H9 (cell line): ENCODE data around the gene EPOP. TPM values are rescaled to one million over a fixed set of nuclear protein-coding genes. Genes with fewer than 3 reads are reported as not detected.

ENCODE experiments used
- DNase-seq: peaks from one replicate; pipeline ENCODE4 v3.0.0-alpha.2; 2017
- H2AFZ ChIP-seq: one replicate; pipeline ENCODE4 v1.6.1; 2013; ENCODE audit warnings: mild to moderate bottlenecking, low read length, control low read depth, moderate library complexity
- H2AK5ac ChIP-seq: 2 replicates; pipeline ENCODE4 v1.6.1; 2013; ENCODE audit warnings: low read length, control low read depth, mixed read lengths; ENCODE audit not compliant: insufficient read length
- H2BK120ac ChIP-seq: one replicate; pipeline ENCODE4 v1.6.1; 2013; ENCODE audit warnings: low read depth, mild to moderate bottlenecking, low read length, control low read depth, inconsistent platforms; ENCODE audit not compliant: poor library complexity, severe bottlenecking
- H2BK12ac ChIP-seq: 2 replicates; pipeline ENCODE4 v1.6.1; 2013; ENCODE audit warnings: low read length, control low read depth, mixed read lengths, low read depth; ENCODE audit not compliant: insufficient read length
- H2BK15ac ChIP-seq: 2 replicates; pipeline ENCODE4 v1.6.1; 2013; ENCODE audit warnings: low read depth, low read length, control low read depth
- H2BK20ac ChIP-seq: one replicate; pipeline ENCODE4 v1.6.1; 2013; ENCODE audit warnings: low read depth, mild to moderate bottlenecking, low read length, control low read depth, inconsistent platforms; ENCODE audit not compliant: poor library complexity, severe bottlenecking
- H2BK5ac ChIP-seq: 2 replicates; pipeline ENCODE4 v1.6.1; 2013; ENCODE audit warnings: low read length, control low read depth, mixed read lengths; ENCODE audit not compliant: insufficient read length
- H3K14ac ChIP-seq: 2 replicates; pipeline ENCODE4 v1.6.1; 2013; ENCODE audit warnings: low read length, control low read depth; ENCODE audit not compliant: insufficient read depth
- H3K18ac ChIP-seq: 2 replicates; pipeline ENCODE4 v1.6.1; 2013; ENCODE audit warnings: low read depth, mild to moderate bottlenecking, mixed read lengths, low read length, control low read depth; ENCODE audit not compliant: insufficient read length
- H3K23ac ChIP-seq: 2 replicates; pipeline ENCODE4 v1.6.1; 2013; ENCODE audit warnings: low read length, control low read depth, mixed read lengths, low read depth; ENCODE audit not compliant: insufficient read length
- H3K23me2 ChIP-seq: 2 replicates; pipeline ENCODE4 v1.6.1; 2013; ENCODE audit warnings: low read depth, mild to moderate bottlenecking, mixed read lengths, low read length, control low read depth; ENCODE audit not compliant: insufficient read length, poor library complexity, severe bottlenecking
- H3K27ac ChIP-seq: 2 replicates; pipeline ENCODE4 v1.5.1; 2013; ENCODE audit warnings: low read length, control low read depth, mixed read lengths, low read depth; ENCODE audit not compliant: insufficient read length
- H3K27me3 ChIP-seq: 2 replicates; pipeline ENCODE4 v1.6.1; 2013; ENCODE audit warnings: low read length, control low read depth, inconsistent platforms; ENCODE audit not compliant: insufficient read depth
- H3K4ac ChIP-seq: 2 replicates; pipeline ENCODE4 v1.6.1; 2013; ENCODE audit warnings: low read depth, mild to moderate bottlenecking, control low read depth, inconsistent platforms, low read length, moderate library complexity
- H3K4me1 ChIP-seq: 2 replicates; pipeline ENCODE4 v1.6.1; 2013; ENCODE audit warnings: low read length, control low read depth, inconsistent platforms; ENCODE audit not compliant: insufficient read depth
- H3K4me2 ChIP-seq: 2 replicates; pipeline ENCODE4 v1.6.1; 2013; ENCODE audit warnings: low read length, control low read depth, mixed read lengths; ENCODE audit not compliant: insufficient read length, insufficient read depth
- H3K56ac ChIP-seq: 2 replicates; pipeline ENCODE4 v1.6.1; 2013; ENCODE audit warnings: low read depth, mild to moderate bottlenecking, mixed read lengths, low read length, control low read depth; ENCODE audit not compliant: insufficient read length
- H3K79me1 ChIP-seq: 2 replicates; pipeline ENCODE4 v1.6.1; 2013; ENCODE audit warnings: low read depth, mild to moderate bottlenecking, moderate library complexity, low read length, control low read depth, inconsistent platforms; ENCODE audit not compliant: insufficient read depth, poor library complexity, severe bottlenecking
- H3K79me2 ChIP-seq: 2 replicates; pipeline ENCODE4 v1.6.1; 2013; ENCODE audit warnings: low read length, control low read depth, inconsistent platforms; ENCODE audit not compliant: insufficient read depth
- H3K9ac ChIP-seq: 2 replicates; pipeline ENCODE4 v1.6.1; 2013; ENCODE audit warnings: low read length, control low read depth, mixed read lengths; ENCODE audit not compliant: insufficient read length; ENCODE audit errors: extremely low read depth
- H3K9me3 ChIP-seq: one replicate; pipeline ENCODE4 v1.6.1; 2013; ENCODE audit warnings: low read depth, low read length, inconsistent platforms; ENCODE audit not compliant: control insufficient read depth
- H3T11ph ChIP-seq: one replicate; pipeline ENCODE4 v1.6.1; 2013; ENCODE audit warnings: mild to moderate bottlenecking, low read length, control low read depth, inconsistent platforms
- H4K20me1 ChIP-seq: one replicate; pipeline ENCODE4 v1.6.1; 2013; ENCODE audit not compliant: control insufficient read depth, insufficient read length, insufficient read depth
- H4K5ac ChIP-seq: 2 replicates; pipeline ENCODE4 v1.6.1; 2013; ENCODE audit warnings: low read depth, mild to moderate bottlenecking, mixed read lengths, low read length, control low read depth; ENCODE audit not compliant: insufficient read length
- H4K8ac ChIP-seq: replicated peaks from 2 replicates; pipeline ENCODE4 v1.6.1; 2013; ENCODE audit warnings: low read length, control low read depth, mixed read lengths, low read depth; ENCODE audit not compliant: insufficient read length
- H4K91ac ChIP-seq: 2 replicates; pipeline ENCODE4 v1.6.1; 2013; ENCODE audit warnings: low read depth, mild to moderate bottlenecking, moderate library complexity, mixed read lengths, low read length, control low read depth; ENCODE audit not compliant: insufficient read length
- H3K27ac Mint-ChIP-seq, 3 experiments: 2 replicates in 2 of 3; 3 replicates in 1 of 3; pipeline ENCODE4 v1.8.0; 2020 to 2021; ENCODE audit warnings: mixed read lengths in 3 of 3, mild to moderate bottlenecking in 1 of 3, moderate library complexity in 1 of 3
- H3K27me3 Mint-ChIP-seq: 2 replicates; pipeline ENCODE4 v1.8.0; 2021; ENCODE audit warnings: low read depth, mild to moderate bottlenecking, moderate library complexity, mixed read lengths
- H3K36me3 Mint-ChIP-seq, 3 experiments: 2 replicates in 2 of 3; 3 replicates in 1 of 3; pipeline ENCODE4 v1.8.0; 2020 to 2021; ENCODE audit warnings: low read depth in 3 of 3, mixed read lengths in 3 of 3; ENCODE audit not compliant: insufficient read depth in 1 of 3
- H3K4me1 Mint-ChIP-seq, 2 experiments: 2 replicates each; pipeline ENCODE4 v1.8.0; 2020; ENCODE audit warnings: mixed read lengths in 2 of 2
- H3K4me3 Mint-ChIP-seq, 2 experiments: 2 replicates in 1 of 2; 3 replicates in 1 of 2; pipeline ENCODE4 v1.8.0; 2020 to 2021; ENCODE audit warnings: mild to moderate bottlenecking in 2 of 2, mixed read lengths in 2 of 2, moderate library complexity in 1 of 2
- H3K9me3 Mint-ChIP-seq, 2 experiments: 2 replicates in 1 of 2; 3 replicates in 1 of 2; pipeline ENCODE4 v1.8.0; 2020; ENCODE audit warnings: mild to moderate bottlenecking in 2 of 2, mixed read lengths in 2 of 2, moderate library complexity in 1 of 2
- WGBS: extraction: QIAGEN DNeasy Blood & Tissue Kit; methylation state at CpG from one replicate; pipeline ENCODE4 v1.1.7; 2013; ENCODE audit warnings: missing lambda C conversion rate, low lambda C conversion rate, mixed read lengths; ENCODE audit not compliant: insufficient read length; ENCODE audit errors: extremely low coverage; 5-methylcytosine and 5-hydroxymethylcytosine counted together
- total RNA-seq: library from RNA; stranded (reverse); gene quantifications from 2 replicates; pipeline ENCODE4 v1.2.1, GENCODE V29; 2021
- TF ChIP-seq, protein P1 (sequence below): fragments of 200-600 bp; sonication (generic); conservative IDR thresholded peaks from 3 replicates; pipeline ENCODE4 v1.8.0; 2021; ENCODE audit warnings: antibody characterized with exemption, mild to moderate bottlenecking

Gene EPOP
- total RNA-seq, 1 experiment from 2014 or later = 5.9 TPM

DNA sequence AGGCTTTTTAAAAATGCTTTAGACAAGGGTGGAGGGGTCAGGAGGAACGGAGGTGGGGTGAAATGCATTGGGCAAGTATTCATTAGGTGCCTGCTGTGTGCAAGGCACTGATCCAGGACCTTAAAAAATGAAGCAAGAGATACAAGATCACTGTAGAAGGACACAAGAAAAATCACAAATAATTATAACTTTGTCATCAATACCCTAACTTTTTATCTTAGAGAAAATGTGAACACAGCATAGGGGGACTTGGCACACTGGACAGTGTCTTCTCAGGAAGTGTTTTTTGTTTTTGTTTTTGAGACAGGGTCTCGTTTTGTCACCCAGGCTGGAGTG is 7.0 kb downstream of the EPOP start:
- Histone ChIP-seq H3K18ac (no peak overlapping the region), H3K4me2 (no peak overlapping the region), H2BK5ac (no peak overlapping the region), H3K79me2 (no peaks in the 10 kb centered on the region), H3K4ac (no peak overlapping the region), H4K8ac (no peak overlapping the region), H3K9me3 (no peaks in the 10 kb centered on the region), H3K27ac (no peak overlapping the region), H3K23me2 (peaks cover 13% of the 10 kb centered on the region), H4K91ac (no peak overlapping the region), H4K5ac (no peak overlapping the region), H3K14ac (no peak overlapping the region), H3T11ph (no peak overlapping the region), H2AK5ac (no peak overlapping the region), H2BK120ac (no peak overlapping the region), H3K79me1 (no peaks in the 10 kb centered on the region), H2BK15ac (no peak overlapping the region), H2BK12ac (no peak overlapping the region), H4K20me1 (no peaks in the 10 kb centered on the region), H2BK20ac (no peak overlapping the region), H3K56ac (no peak overlapping the region), H3K27me3 (peaks cover 42% of the 10 kb centered on the region), H3K9ac (no peak overlapping the region), H2AFZ (no peak overlapping the region), H3K4me1 (no peaks in the 10 kb centered on the region; the same call in none of the 2 replicates), H3K23ac (no peak overlapping the region)
- Mint-ChIP-seq H3K4me1 (peaks cover 30 to 57% of the 10 kb centered on the region in 2 experiments), H3K27ac (no peak overlapping the region), H3K4me3 (no peak overlapping the region), H3K9me3 (peaks cover 0 to 3% of the 10 kb centered on the region in 2 experiments; a peak in 1 of 5 replicates), H3K27me3 (peaks cover 75% of the 10 kb centered on the region), H3K36me3 (no peaks in the 10 kb centered on the region)
- TF ChIP-seq, protein P1, sequence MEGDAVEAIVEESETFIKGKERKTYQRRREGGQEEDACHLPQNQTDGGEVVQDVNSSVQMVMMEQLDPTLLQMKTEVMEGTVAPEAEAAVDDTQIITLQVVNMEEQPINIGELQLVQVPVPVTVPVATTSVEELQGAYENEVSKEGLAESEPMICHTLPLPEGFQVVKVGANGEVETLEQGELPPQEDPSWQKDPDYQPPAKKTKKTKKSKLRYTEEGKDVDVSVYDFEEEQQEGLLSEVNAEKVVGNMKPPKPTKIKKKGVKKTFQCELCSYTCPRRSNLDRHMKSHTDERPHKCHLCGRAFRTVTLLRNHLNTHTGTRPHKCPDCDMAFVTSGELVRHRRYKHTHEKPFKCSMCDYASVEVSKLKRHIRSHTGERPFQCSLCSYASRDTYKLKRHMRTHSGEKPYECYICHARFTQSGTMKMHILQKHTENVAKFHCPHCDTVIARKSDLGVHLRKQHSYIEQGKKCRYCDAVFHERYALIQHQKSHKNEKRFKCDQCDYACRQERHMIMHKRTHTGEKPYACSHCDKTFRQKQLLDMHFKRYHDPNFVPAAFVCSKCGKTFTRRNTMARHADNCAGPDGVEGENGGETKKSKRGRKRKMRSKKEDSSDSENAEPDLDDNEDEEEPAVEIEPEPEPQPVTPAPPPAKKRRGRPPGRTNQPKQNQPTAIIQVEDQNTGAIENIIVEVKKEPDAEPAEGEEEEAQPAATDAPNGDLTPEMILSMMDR = no peak
- WGBS = no CpG with 5 or more reads among the region's 2 CpGs
- DNase-seq = no peak
